ENCODE measurements around the gene PTPRD.
A peak's percentile ranks its signal among the peaks of the same experiment; 100 is the strongest.

Gene PTPRD

GRCh38 chr9:8651070-8651845 lies 1961.5 kb downstream of the PTPRD start:
- peak; percentile 67 for DNase-seq

- DNase-seq, result no peak
Measured at GRCh38 chr9:8649807-8650206, 1963.0 kb downstream of the PTPRD start.

- DNase-seq, result no peak
Measured at GRCh38 chr9:8649160-8649559, 1963.6 kb downstream of the PTPRD start.

- no peak for DNase-seq
Measured at GRCh38 chr9:8648271-8648845, 1964.4 kb downstream of the PTPRD start.

- DNase-seq, result no peak
Measured at GRCh38 chr9:8647824-8648223, 1965.0 kb downstream of the PTPRD start.

- no peak for DNase-seq
Measured at GRCh38 chr9:8644571-8644970, 1968.2 kb downstream of the PTPRD start.

GRCh38 chr9:8643896-8644295 lies 1968.9 kb downstream of the PTPRD start:
- no peak for DNase-seq

GRCh38 chr9:8643464-8643863 lies 1969.3 kb downstream of the PTPRD start:
- DNase-seq, result no peak

- DNase-seq, result no peak
Measured at GRCh38 chr9:8640761-8641160, 1972.0 kb downstream of the PTPRD start.

- no peak for DNase-seq
Measured at GRCh38 chr9:8637626-8638025, 1975.2 kb downstream of the PTPRD start.

- no peak for DNase-seq
Measured at GRCh38 chr9:8633784-8634183, 1979.0 kb downstream of the PTPRD start.

- no peak for DNase-seq
Measured at GRCh38 chr9:8632493-8632892, 1980.3 kb downstream of the PTPRD start.

GRCh38 chr9:8628791-8629190 lies 1984.0 kb downstream of the PTPRD start:
- DNase-seq, result no peak

- peak; percentile 95 for DNase-seq
Measured at GRCh38 chr9:8627976-8628679, 1984.7 kb downstream of the PTPRD start.

GRCh38 chr9:8622871-8623270 lies 1989.9 kb downstream of the PTPRD start:
- no peak for DNase-seq

- peak; percentile 23 for DNase-seq
Measured at GRCh38 chr9:8622222-8622802, 1990.5 kb downstream of the PTPRD start.

GRCh38 chr9:8621416-8621815 lies 1991.4 kb downstream of the PTPRD start:
- no peak for DNase-seq

- DNase-seq, result no peak
Measured at GRCh38 chr9:8616414-8616813, 1996.4 kb downstream of the PTPRD start.

- peak; percentile 16 for DNase-seq
Measured at GRCh38 chr9:8614926-8615440, 1997.8 kb downstream of the PTPRD start.

GRCh38 chr9:8613346-8613825 lies 1999.4 kb downstream of the PTPRD start:
- DNase-seq, result no peak

GRCh38 chr9:8611153-8611552 lies 2001.6 kb downstream of the PTPRD start:
- no peak for DNase-seq

- DNase-seq, result no peak
Measured at GRCh38 chr9:8610256-8610655, 2002.5 kb downstream of the PTPRD start.

GRCh38 chr9:8605096-8605495 lies 2007.7 kb downstream of the PTPRD start:
- DNase-seq, result peak; percentile 19

All from NCI-H2227 treated with DMSO at 0.1 percent for 48 hours (cell line).